AG09309 (cell line): Measurements from ENCODE around the gene CCNY.

Experiments used
- DNase-seq: peaks from one replicate; pipeline ENCODE4 v3.0.0-alpha.2; 2010; ENCODE audit warnings: low read depth
- H3K4me3 ChIP-seq: 2 replicates; pipeline ENCODE4 v1.5.1; 2011; ENCODE audit warnings: mild to moderate bottlenecking, low read depth, low read length, moderate library complexity; ENCODE audit not compliant: control insufficient read depth
- CTCF ChIP-seq: IDR thresholded peaks from 2 replicates; pipeline ENCODE4 v1.5.1; 2011; ENCODE audit warnings: mild to moderate bottlenecking, low read depth, low read length, inconsistent platforms; ENCODE audit not compliant: insufficient read depth, control insufficient read depth; ENCODE audit errors: missing control alignments

CCNY gene

DNA sequence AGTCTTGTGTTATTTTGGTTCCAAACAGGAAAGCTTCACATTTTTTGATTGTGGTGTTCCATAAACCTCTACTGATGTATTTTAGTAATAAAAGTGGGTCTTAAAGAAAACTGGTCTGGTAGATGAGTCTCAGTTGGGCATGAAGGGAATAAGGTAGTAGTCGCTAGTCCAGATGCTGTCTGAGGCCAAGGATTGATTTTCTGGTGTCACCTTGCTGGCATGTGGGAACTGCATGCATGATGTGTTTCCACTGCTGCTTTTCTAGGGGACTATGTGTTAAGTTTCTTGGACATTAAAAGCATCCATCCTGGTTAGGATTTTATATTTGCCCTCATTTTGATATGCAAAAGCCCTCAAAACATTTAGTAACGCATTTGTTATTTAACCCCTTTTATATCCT, 145.1 kb downstream of the CCNY start:
- no peak for DNase-seq
- no peak for TF ChIP-seq CTCF

DNA sequence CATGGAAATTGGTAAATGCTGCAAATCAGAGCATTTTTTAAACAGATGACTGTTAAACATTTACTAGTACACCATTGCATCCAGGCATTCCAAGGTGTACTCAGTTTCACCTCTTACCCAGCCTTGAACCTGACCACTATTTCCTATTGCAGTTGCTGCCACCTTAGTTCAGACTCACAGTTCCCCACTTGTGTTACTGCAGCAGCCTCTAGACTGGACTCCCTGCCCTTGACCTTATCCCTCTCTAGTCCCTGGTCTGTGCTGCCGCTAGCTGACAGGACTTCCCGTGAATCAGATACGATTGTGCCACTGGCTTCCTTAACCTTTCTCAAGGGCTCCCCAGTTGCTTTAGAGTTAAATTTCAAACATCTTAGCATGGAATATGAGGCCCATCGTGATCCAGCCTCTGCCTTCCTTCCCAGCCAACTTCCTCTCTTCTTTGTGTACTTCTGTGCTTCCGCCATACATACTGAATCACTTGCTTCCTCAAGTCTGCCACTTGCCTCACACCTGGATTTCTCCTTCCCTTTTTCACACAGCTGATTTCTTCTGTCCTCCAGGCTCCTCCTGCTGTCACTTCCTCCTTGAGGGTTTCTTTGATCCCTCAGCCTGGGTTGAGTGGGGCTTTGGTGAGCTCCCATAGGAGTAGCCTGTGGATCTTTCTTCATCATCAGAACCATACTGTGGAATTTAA, 150.1 kb downstream of the CCNY start:
- TF ChIP-seq CTCF, result no peak
- DNase-seq, result no peak
- no peak overlapping the region for H3K4me3 ChIP-seq

More for the DNA sequence above, 145.1 kb downstream of the CCNY start:
- H3K4me3 ChIP-seq, result no peak overlapping the region

- no peak for TF ChIP-seq CTCF
- DNase-seq, result no peak
- H3K4me3 ChIP-seq, result no peak overlapping the region
Measured at GRCh38 chr10:35487336-35488034, 151.2 kb downstream of the CCNY start.

GRCh38 chr10:35488228-35488627, 151.9 kb downstream of the CCNY start:
- DNase-seq, result no peak
- H3K4me3 ChIP-seq, result no peak overlapping the region
- no peak for TF ChIP-seq CTCF

DNA sequence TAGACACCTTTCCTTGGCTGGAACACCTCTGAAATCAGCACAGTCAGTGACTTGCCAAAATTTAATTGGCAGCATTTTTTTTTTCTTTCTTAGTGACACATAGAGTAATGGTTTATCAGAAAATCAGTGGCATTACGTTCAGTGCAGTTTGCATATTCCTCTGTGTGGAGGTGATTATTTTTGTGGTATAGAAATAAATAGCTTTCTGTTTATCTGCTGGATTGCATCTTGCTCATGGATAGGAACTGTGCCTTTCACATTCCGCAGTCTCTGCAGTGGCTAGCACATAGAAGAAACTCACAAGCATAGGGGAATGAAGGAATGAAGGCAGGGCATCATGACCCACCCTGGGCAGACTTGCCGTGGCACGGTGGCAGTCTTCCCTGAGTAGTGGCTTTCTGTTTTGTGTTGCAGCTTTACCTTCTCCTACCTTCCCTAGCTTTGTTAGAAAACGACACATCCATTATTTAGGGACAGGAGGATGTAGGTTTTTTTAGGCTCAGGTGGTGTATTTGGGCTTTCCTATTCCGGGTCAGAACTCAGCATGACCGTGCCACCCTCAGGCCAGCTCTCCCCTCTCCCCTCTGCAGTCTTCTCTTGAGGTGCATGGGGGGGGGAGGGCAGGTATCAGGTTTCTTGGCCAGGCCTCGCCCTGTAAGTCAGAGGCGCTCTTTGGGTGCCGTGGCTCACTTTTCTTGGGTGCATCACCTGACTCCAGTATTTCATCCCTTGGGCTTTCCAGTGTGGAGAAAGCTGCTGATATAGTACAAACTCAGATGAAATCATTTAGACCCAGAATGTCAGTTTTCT, 156.3 kb downstream of the CCNY start:
- no peak for TF ChIP-seq CTCF
- no peak overlapping the region for H3K4me3 ChIP-seq
- no peak for DNase-seq

DNA sequence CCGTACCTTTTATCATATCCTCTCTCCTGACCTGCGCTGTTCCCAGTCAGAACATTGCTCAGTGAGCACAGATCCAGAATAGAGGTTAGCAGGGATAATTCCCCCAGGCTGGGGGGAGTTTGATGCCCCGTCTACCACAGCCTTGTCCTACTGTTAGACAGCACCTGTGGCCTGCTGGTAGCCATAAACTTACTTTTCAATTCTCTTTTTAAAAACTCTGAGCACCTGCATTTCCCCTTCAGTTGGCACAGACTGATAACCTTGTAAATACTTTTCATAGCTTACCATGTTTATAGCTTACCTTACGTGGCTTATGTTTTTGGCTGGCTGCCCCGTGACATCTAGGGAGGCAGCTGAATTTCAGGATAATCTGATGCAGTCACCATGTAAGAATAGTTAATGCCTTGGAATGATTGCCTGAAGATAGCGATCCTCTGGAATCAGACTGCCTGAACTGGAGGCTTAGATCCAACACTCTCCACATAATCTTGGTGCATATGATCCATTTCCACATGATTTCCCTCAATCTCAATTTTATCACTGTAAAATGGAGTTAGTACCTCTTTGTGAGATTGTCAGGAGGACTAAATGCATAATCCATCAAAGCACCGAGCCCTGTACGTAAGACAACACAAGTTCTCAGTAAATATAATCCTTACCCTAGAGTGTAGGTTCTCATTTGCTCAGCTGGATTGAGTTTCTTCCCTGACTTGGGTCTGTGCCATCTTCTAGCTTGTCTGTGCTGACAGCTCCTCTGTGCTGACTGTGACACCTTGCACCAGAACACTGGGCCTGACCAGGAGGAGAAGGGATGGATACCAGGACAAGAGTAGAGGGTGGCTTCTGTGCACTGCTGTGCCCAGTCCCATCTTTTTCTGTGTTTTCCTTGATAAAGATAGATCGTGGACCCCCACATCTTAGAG, 157.1 kb downstream of the CCNY start:
- no peak overlapping the region for H3K4me3 ChIP-seq
- no peak for TF ChIP-seq CTCF
- no peak for DNase-seq
